H9 (cell line): ENCODE measurements around the gene CCDC85B. TPM values are rescaled to one million over a fixed set of nuclear protein-coding genes. Genes with fewer than 3 reads are reported as not detected.
A peak's percentile ranks its signal among the peaks of the same experiment; 100 is the strongest.

Source experiments
- DNase-seq: peaks from one replicate; pipeline ENCODE4 v3.0.0-alpha.2; 2017
- H2AFZ ChIP-seq: one replicate; pipeline ENCODE4 v1.6.1; 2013; ENCODE audit warnings: mild to moderate bottlenecking, low read length, control low read depth, moderate library complexity
- H2AK5ac ChIP-seq: 2 replicates; pipeline ENCODE4 v1.6.1; 2013; ENCODE audit warnings: low read length, control low read depth, mixed read lengths; ENCODE audit not compliant: insufficient read length
- H2BK120ac ChIP-seq: one replicate; pipeline ENCODE4 v1.6.1; 2013; ENCODE audit warnings: low read depth, mild to moderate bottlenecking, low read length, control low read depth, inconsistent platforms; ENCODE audit not compliant: poor library complexity, severe bottlenecking
- H2BK12ac ChIP-seq: 2 replicates; pipeline ENCODE4 v1.6.1; 2013; ENCODE audit warnings: low read length, control low read depth, mixed read lengths, low read depth; ENCODE audit not compliant: insufficient read length
- H2BK15ac ChIP-seq: 2 replicates; pipeline ENCODE4 v1.6.1; 2013; ENCODE audit warnings: low read depth, low read length, control low read depth
- H2BK20ac ChIP-seq: one replicate; pipeline ENCODE4 v1.6.1; 2013; ENCODE audit warnings: low read depth, mild to moderate bottlenecking, low read length, control low read depth, inconsistent platforms; ENCODE audit not compliant: poor library complexity, severe bottlenecking
- H2BK5ac ChIP-seq: 2 replicates; pipeline ENCODE4 v1.6.1; 2013; ENCODE audit warnings: low read length, control low read depth, mixed read lengths; ENCODE audit not compliant: insufficient read length
- H3K14ac ChIP-seq: 2 replicates; pipeline ENCODE4 v1.6.1; 2013; ENCODE audit warnings: low read length, control low read depth; ENCODE audit not compliant: insufficient read depth
- H3K18ac ChIP-seq: 2 replicates; pipeline ENCODE4 v1.6.1; 2013; ENCODE audit warnings: low read depth, mild to moderate bottlenecking, mixed read lengths, low read length, control low read depth; ENCODE audit not compliant: insufficient read length
- H3K23ac ChIP-seq: 2 replicates; pipeline ENCODE4 v1.6.1; 2013; ENCODE audit warnings: low read length, control low read depth, mixed read lengths, low read depth; ENCODE audit not compliant: insufficient read length
- H3K23me2 ChIP-seq: 2 replicates; pipeline ENCODE4 v1.6.1; 2013; ENCODE audit warnings: low read depth, mild to moderate bottlenecking, mixed read lengths, low read length, control low read depth; ENCODE audit not compliant: insufficient read length, poor library complexity, severe bottlenecking
- H3K27ac ChIP-seq: 2 replicates; pipeline ENCODE4 v1.5.1; 2013; ENCODE audit warnings: low read length, control low read depth, mixed read lengths, low read depth; ENCODE audit not compliant: insufficient read length
- H3K27me3 ChIP-seq: 2 replicates; pipeline ENCODE4 v1.6.1; 2013; ENCODE audit warnings: low read length, control low read depth, inconsistent platforms; ENCODE audit not compliant: insufficient read depth
- H3K4ac ChIP-seq: 2 replicates; pipeline ENCODE4 v1.6.1; 2013; ENCODE audit warnings: low read depth, mild to moderate bottlenecking, control low read depth, inconsistent platforms, low read length, moderate library complexity
- H3K4me1 ChIP-seq: 2 replicates; pipeline ENCODE4 v1.6.1; 2013; ENCODE audit warnings: low read length, control low read depth, inconsistent platforms; ENCODE audit not compliant: insufficient read depth
- H3K4me2 ChIP-seq: 2 replicates; pipeline ENCODE4 v1.6.1; 2013; ENCODE audit warnings: low read length, control low read depth, mixed read lengths; ENCODE audit not compliant: insufficient read length, insufficient read depth
- H3K56ac ChIP-seq: 2 replicates; pipeline ENCODE4 v1.6.1; 2013; ENCODE audit warnings: low read depth, mild to moderate bottlenecking, mixed read lengths, low read length, control low read depth; ENCODE audit not compliant: insufficient read length
- H3K79me1 ChIP-seq: 2 replicates; pipeline ENCODE4 v1.6.1; 2013; ENCODE audit warnings: low read depth, mild to moderate bottlenecking, moderate library complexity, low read length, control low read depth, inconsistent platforms; ENCODE audit not compliant: insufficient read depth, poor library complexity, severe bottlenecking
- H3K79me2 ChIP-seq: 2 replicates; pipeline ENCODE4 v1.6.1; 2013; ENCODE audit warnings: low read length, control low read depth, inconsistent platforms; ENCODE audit not compliant: insufficient read depth
- H3K9ac ChIP-seq: 2 replicates; pipeline ENCODE4 v1.6.1; 2013; ENCODE audit warnings: low read length, control low read depth, mixed read lengths; ENCODE audit not compliant: insufficient read length; ENCODE audit errors: extremely low read depth
- H3K9me3 ChIP-seq: one replicate; pipeline ENCODE4 v1.6.1; 2013; ENCODE audit warnings: low read depth, low read length, inconsistent platforms; ENCODE audit not compliant: control insufficient read depth
- H3T11ph ChIP-seq: one replicate; pipeline ENCODE4 v1.6.1; 2013; ENCODE audit warnings: mild to moderate bottlenecking, low read length, control low read depth, inconsistent platforms
- H4K20me1 ChIP-seq: one replicate; pipeline ENCODE4 v1.6.1; 2013; ENCODE audit not compliant: control insufficient read depth, insufficient read length, insufficient read depth
- H4K5ac ChIP-seq: 2 replicates; pipeline ENCODE4 v1.6.1; 2013; ENCODE audit warnings: low read depth, mild to moderate bottlenecking, mixed read lengths, low read length, control low read depth; ENCODE audit not compliant: insufficient read length
- H4K8ac ChIP-seq: replicated peaks from 2 replicates; pipeline ENCODE4 v1.6.1; 2013; ENCODE audit warnings: low read length, control low read depth, mixed read lengths, low read depth; ENCODE audit not compliant: insufficient read length
- H4K91ac ChIP-seq: 2 replicates; pipeline ENCODE4 v1.6.1; 2013; ENCODE audit warnings: low read depth, mild to moderate bottlenecking, moderate library complexity, mixed read lengths, low read length, control low read depth; ENCODE audit not compliant: insufficient read length
- H3K27ac Mint-ChIP-seq, 3 experiments: 2 replicates in 2 of 3; 3 replicates in 1 of 3; pipeline ENCODE4 v1.8.0; 2020 to 2021; ENCODE audit warnings: mixed read lengths in 3 of 3, mild to moderate bottlenecking in 1 of 3, moderate library complexity in 1 of 3
- H3K27me3 Mint-ChIP-seq: 2 replicates; pipeline ENCODE4 v1.8.0; 2021; ENCODE audit warnings: low read depth, mild to moderate bottlenecking, moderate library complexity, mixed read lengths
- H3K36me3 Mint-ChIP-seq, 3 experiments: 2 replicates in 2 of 3; 3 replicates in 1 of 3; pipeline ENCODE4 v1.8.0; 2020 to 2021; ENCODE audit warnings: low read depth in 3 of 3, mixed read lengths in 3 of 3; ENCODE audit not compliant: insufficient read depth in 1 of 3
- H3K4me1 Mint-ChIP-seq, 2 experiments: 2 replicates each; pipeline ENCODE4 v1.8.0; 2020; ENCODE audit warnings: mixed read lengths in 2 of 2
- H3K4me3 Mint-ChIP-seq, 2 experiments: 2 replicates in 1 of 2; 3 replicates in 1 of 2; pipeline ENCODE4 v1.8.0; 2020 to 2021; ENCODE audit warnings: mild to moderate bottlenecking in 2 of 2, mixed read lengths in 2 of 2, moderate library complexity in 1 of 2
- H3K9me3 Mint-ChIP-seq, 2 experiments: 2 replicates in 1 of 2; 3 replicates in 1 of 2; pipeline ENCODE4 v1.8.0; 2020; ENCODE audit warnings: mild to moderate bottlenecking in 2 of 2, mixed read lengths in 2 of 2, moderate library complexity in 1 of 2
- WGBS: extraction: QIAGEN DNeasy Blood & Tissue Kit; methylation state at CpG from one replicate; pipeline ENCODE4 v1.1.7; 2013; ENCODE audit warnings: missing lambda C conversion rate, low lambda C conversion rate, mixed read lengths; ENCODE audit not compliant: insufficient read length; ENCODE audit errors: extremely low coverage; 5-methylcytosine and 5-hydroxymethylcytosine counted together
- total RNA-seq: library from RNA; stranded (reverse); gene quantifications from 2 replicates; pipeline ENCODE4 v1.2.1, GENCODE V29; 2021
- TF ChIP-seq, protein P1 (sequence below): fragments of 200-600 bp; sonication (generic); conservative IDR thresholded peaks from 3 replicates; pipeline ENCODE4 v1.8.0; 2021; ENCODE audit warnings: antibody characterized with exemption, mild to moderate bottlenecking

Gene CCDC85B
- total RNA-seq, 1 experiment from 2014 or later = 23.3 TPM

DNA sequence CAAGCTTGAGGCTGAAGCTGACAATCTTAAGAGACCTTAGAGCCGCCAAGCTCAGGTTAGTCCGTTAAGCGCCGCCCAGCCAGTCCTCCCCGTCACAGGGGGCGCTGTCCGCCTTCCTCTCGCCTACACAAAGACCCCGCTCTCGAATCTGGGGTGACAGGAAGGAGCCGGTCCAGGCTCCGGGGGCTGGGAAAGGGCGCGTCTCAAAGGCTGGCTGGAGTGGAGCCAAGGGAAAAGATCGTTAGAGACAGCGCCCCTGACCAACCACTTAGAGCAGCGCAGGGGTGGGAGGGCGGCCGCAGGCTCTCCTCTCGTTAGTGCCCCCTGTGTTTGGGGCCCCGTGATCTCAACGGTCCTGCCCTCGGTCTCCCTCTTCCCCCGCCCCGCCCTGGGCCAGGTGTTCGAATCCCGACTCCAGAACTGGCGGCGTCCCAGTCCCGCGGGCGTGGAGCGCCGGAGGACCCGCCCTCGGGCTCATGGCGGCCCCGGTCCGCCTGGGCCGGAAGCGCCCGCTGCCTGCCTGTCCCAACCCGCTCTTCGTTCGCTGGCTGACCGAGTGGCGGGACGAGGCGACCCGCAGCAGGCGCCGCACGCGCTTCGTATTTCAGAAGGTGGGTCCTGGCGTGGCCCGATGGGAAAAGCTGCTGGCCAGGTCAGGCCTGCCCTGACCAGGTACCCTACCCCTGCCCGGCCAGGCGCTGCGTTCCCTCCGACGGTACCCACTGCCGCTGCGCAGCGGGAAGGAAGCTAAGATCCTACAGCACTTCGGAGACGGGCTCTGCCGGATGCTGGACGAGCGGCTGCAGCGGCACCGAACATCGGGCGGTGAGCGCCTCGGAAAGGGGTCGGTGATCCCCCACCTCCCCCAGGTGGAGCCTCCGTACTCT, 30.0 kb upstream of the CCDC85B start, which contains the start of gene MUS81:
Gene MUS81 (plus strand): TSS at position 156 of the 887 bp plus-strand sequence. CDS start 321 bp downstream, at position 477.
- Histone ChIP-seq H2AK5ac (no peak within 1 kb of the TSS), H3K56ac (no peak within 1 kb of the TSS), H2BK15ac (no peak within 1 kb of the TSS), H3K4ac (peak within 1 kb of the TSS; percentile 61; the same call in 1 of the 2 replicates), H4K20me1 (peaks cover 2% of the 10 kb centered on the region), H2BK20ac (no peak within 1 kb of the TSS), H2BK5ac (peak within 1 kb of the TSS; percentile 65), H3K27me3 (no peaks in the 10 kb centered on the region), H3K23ac (no peak within 1 kb of the TSS), H3K79me1 (peaks cover under 1% of the 10 kb centered on the region), H3K14ac (peak within 1 kb of the TSS; percentile 98), H3K9ac (peak within 1 kb of the TSS; percentile 85), H2BK12ac (no peak within 1 kb of the TSS), H4K8ac (no peak within 1 kb of the TSS), H3K4me1 (no peaks in the 10 kb centered on the region), H4K5ac (peak within 1 kb of the TSS; percentile 63), H3K4me2 (peak within 1 kb of the TSS; percentile 92), H3K18ac (peak within 1 kb of the TSS; percentile 94), H3K27ac (peak within 1 kb of the TSS; percentile 83), H2AFZ (no peak within 1 kb of the TSS), H3T11ph (peak within 1 kb of the TSS; percentile 9), H3K9me3 (no peaks in the 10 kb centered on the region), H3K23me2 (peaks cover 25% of the 10 kb centered on the region), H2BK120ac (peak within 1 kb of the TSS; percentile 76), H4K91ac (peak within 1 kb of the TSS; percentile 27), H3K79me2 (peaks cover 12% of the 10 kb centered on the region; the same call in 1 of the 2 replicates)
- H3K27me3 Mint-ChIP-seq = no peaks in the 10 kb centered on the region
- TF ChIP-seq, protein P1, sequence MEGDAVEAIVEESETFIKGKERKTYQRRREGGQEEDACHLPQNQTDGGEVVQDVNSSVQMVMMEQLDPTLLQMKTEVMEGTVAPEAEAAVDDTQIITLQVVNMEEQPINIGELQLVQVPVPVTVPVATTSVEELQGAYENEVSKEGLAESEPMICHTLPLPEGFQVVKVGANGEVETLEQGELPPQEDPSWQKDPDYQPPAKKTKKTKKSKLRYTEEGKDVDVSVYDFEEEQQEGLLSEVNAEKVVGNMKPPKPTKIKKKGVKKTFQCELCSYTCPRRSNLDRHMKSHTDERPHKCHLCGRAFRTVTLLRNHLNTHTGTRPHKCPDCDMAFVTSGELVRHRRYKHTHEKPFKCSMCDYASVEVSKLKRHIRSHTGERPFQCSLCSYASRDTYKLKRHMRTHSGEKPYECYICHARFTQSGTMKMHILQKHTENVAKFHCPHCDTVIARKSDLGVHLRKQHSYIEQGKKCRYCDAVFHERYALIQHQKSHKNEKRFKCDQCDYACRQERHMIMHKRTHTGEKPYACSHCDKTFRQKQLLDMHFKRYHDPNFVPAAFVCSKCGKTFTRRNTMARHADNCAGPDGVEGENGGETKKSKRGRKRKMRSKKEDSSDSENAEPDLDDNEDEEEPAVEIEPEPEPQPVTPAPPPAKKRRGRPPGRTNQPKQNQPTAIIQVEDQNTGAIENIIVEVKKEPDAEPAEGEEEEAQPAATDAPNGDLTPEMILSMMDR = peak; percentile 96
- peak within 1 kb of the TSS; percentile 78 to 93 for H3K4me3 Mint-ChIP-seq
- no CpG with 5 or more reads among the region's 78 CpGs for WGBS
- H3K27ac Mint-ChIP-seq = peak within 1 kb of the TSS; percentile 96 to 99 (median 99)
- peaks cover 29% of the 10 kb centered on the region in 2 experiments for H3K4me1 Mint-ChIP-seq
- H3K9me3 Mint-ChIP-seq = peaks cover 0 to 3% of the 10 kb centered on the region in 2 experiments; a peak in 1 of 5 replicates
- DNase-seq = peak; percentile 97
- peaks cover 38 to 52% (median 49%) of the 10 kb centered on the region in 3 experiments for H3K36me3 Mint-ChIP-seq
